Esophagus muscularis mucosa (tissue), 3 donors: ENCODE data around the gene DLL4.
A peak's percentile ranks its signal among the peaks of the same experiment; 100 is the strongest.

ENCODE experiments used
- POLR2A ChIP-seq: fragments of 450-650 bp; IDR thresholded peaks from one replicate; pipeline ENCODE4 v1.6.1; 2017; ENCODE audit warnings: antibody characterized with exemption, moderate library complexity, mild to moderate bottlenecking, low read depth
- POLR2AphosphoS5 ChIP-seq, 2 donors: sonication (generic); formaldehyde crosslinking; IDR thresholded peaks; one replicate each; pipeline ENCODE4 v1.6.1; 2017; ENCODE audit warnings: antibody characterized with exemption in 2 of 2
- TF ChIP-seq, protein P1 (sequence below), 3 experiments: fragments of 200-600 bp in 2 of 3; fragments of 450-650 bp in 1 of 3; sonication (generic) in 2 of 3; IDR thresholded peaks; one replicate each; pipeline ENCODE4 v1.5.1; 2017 to 2019; ENCODE audit warnings: antibody characterized with exemption in 3 of 3, mild to moderate bottlenecking in 2 of 3, moderate library complexity in 1 of 3

GRCh38 chr15:40956541-40956982 is 27.4 kb downstream of the DLL4 start:
- TF ChIP-seq, protein P1, sequence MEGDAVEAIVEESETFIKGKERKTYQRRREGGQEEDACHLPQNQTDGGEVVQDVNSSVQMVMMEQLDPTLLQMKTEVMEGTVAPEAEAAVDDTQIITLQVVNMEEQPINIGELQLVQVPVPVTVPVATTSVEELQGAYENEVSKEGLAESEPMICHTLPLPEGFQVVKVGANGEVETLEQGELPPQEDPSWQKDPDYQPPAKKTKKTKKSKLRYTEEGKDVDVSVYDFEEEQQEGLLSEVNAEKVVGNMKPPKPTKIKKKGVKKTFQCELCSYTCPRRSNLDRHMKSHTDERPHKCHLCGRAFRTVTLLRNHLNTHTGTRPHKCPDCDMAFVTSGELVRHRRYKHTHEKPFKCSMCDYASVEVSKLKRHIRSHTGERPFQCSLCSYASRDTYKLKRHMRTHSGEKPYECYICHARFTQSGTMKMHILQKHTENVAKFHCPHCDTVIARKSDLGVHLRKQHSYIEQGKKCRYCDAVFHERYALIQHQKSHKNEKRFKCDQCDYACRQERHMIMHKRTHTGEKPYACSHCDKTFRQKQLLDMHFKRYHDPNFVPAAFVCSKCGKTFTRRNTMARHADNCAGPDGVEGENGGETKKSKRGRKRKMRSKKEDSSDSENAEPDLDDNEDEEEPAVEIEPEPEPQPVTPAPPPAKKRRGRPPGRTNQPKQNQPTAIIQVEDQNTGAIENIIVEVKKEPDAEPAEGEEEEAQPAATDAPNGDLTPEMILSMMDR (IDR thresholded peaks at IDR 0.05), result no peak
- TF ChIP-seq POLR2A (peak; percentile 16), POLR2AphosphoS5 (IDR thresholded peaks at IDR 0.05) (no peak)
